Ammon's horn (tissue), 1 donor: ENCODE results near the gene KMT2E.
"Not testable (repeated sequence)": the region's sequence is repeated elsewhere in the genome, so short reads cannot be mapped to it uniquely, and the experiment has no call there.

Source experiments
- DNase-seq: peaks from one replicate; pipeline ENCODE4 v3.0.0-alpha.2; 2016; ENCODE audit warnings: low spot score

KMT2E gene

DNA sequence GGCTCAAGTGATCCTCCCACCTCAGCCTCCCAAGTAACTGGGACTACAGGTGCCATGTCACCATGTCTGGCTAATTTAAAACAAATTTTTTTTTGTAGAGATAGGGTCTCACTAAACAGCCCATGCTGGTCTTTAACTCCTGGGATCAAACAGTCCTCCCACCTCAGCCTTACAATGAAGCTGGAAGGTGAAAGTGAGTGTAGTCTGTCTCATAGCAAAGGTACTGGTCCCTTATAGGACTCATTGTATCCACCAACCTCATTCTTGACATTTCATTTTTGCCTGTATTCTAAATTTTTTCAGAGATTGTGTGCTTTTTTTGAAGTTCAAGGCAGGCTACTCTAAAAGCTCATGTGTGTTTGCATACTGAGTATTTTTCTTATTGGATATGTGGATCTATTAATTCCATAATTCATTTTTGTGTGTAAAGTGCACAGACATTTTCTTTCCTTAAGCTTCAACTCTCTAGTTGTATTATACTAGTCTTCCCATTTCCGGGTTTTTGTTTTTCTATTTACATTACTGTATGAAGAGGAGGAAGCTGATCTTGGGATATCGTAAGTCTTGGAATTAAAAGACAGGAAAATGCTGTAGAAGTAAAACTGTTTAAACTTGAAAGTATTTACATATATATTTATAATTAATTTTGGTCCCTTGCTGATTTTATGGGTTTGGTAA lies 13.3 kb downstream of the KMT2E start:
- no peak for DNase-seq

DNA sequence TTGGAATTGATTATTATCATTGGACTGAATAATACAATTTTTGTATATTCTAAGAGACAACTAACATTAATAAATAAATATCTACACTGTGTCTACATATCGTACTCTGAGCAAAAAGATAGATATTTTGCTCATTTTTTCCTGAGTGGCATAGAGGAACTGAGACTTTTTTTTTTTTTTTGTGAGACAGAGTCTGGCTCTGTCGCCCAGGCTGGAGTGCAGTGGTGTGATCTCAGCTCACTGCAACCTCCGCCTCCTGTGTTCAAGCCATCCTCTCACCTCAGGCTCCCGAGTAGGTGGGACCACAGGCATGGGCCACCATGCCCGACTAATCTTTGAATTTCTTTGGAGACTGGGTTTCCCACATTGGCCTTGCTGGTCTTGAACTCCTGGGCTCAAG lies 14.0 kb downstream of the KMT2E start:
- DNase-seq = no peak

DNA sequence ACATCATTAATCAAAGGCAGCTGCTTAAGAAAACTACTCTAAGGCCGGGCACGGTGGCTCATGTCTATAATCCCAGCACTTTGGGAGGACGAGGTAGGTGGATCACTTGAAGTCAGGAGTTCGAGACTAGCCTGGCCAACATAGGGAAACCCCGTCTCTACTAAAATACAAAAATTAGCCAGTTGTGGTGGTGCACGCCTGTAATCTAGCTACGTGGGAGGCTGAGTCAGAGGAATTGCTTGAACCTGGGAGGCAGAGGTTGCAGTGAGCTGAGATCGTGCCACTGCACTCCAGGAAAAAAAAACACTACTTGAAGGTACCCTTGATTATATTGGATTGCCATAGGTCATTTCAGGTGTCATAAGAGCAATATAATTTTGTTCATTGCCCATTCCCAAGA lies 14.9 kb downstream of the KMT2E start:
- DNase-seq = not testable (repeated sequence)

DNA sequence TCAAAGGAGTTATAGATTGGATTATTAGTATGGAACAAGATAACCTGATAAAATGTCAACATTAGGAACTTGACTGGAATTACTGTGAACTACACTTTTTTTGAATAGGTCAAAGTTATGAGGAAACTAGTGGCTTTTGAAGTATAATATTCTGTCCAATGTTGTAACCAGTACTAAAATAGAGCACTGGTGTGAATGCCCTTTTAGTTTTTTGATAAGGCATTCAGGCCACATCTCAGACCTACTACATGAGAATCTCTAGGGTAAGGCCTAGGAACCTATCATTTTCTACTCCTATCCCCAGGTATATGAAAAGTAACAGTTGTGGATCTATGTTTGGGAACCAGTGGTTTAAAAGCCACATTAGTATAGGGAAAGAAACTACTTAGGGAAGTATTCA lies 16.4 kb downstream of the KMT2E start:
- no peak for DNase-seq

- no peak for DNase-seq
These were observed 18.7 kb downstream of the KMT2E start for GRCh38 chr7:105032553-105033214.

GRCh38 chr7:105035349-105035748 lies 21.3 kb downstream of the KMT2E start:
- DNase-seq = no peak

GRCh38 chr7:105036217-105037168 lies 22.5 kb downstream of the KMT2E start:
- DNase-seq = no peak

GRCh38 chr7:105037319-105037718 lies 23.3 kb downstream of the KMT2E start:
- no peak for DNase-seq

- no peak for DNase-seq
These were observed 30.6 kb downstream of the KMT2E start for GRCh38 chr7:105044449-105045070.

DNA sequence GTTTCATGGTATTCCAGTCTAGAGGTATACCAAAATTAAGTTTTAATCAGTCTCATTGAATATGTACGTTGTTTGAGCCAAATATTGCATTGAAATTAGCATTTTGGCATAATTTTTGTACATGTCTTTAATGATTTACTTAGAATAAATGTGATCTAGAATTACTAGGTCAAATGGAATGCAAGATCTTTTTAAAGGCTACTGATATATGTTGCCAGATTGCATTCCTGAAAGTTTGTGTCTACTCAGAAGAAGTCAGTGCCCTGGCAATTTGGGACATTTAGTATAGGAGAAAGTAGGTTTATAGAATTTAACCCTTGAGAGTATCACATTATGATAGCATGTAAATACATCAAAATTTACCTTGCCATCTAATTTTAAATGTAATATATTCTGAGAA lies 32.4 kb downstream of the KMT2E start:
- no peak for DNase-seq

GRCh38 chr7:105047932-105048331 lies 33.9 kb downstream of the KMT2E start:
- DNase-seq = no peak

- no peak for DNase-seq
These were observed 36.5 kb downstream of the KMT2E start for GRCh38 chr7:105050493-105050892.

DNA sequence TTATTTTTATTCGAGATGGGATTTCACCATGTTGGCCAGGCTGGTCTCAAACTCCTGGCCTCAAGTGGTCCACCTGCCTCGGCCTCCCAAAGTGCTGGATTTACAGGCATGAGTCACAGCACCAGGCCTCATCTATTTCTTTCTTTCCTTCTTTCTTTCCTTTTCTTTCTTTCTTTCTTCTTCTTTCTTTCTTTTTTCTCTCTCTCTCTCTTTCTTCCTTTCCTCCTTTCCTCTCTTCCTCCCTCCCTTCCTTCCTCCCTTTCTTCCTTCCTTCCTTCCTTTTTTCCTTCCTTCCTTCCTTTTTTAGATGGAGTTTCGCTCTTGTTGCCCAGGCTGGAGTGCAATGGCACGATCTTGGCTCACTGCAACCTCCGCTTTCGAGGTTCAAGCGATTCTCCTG lies 36.9 kb downstream of the KMT2E start:
- not testable (repeated sequence) for DNase-seq

DNA sequence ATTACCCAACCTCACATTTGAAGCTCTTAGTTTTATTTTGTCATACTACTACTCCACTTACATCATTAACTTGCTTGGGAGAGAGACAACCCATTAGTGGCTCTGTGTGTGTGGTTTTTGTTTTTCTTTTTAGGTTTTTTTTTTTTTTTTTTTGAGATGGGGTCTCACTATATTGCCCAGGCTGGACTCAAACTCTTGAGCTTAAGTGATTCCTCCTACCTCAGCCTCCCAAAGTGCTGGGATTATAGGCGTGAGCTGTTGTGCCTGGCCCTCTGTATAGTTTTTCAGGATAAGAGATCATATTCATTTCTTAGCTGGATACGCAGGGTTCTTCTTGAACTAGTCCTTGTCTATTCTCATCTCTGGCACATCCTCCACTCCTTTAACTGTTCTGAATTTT lies 41.1 kb downstream of the KMT2E start:
- no peak for DNase-seq

- no peak for DNase-seq
These were observed 41.6 kb downstream of the KMT2E start for GRCh38 chr7:105055621-105056020.

GRCh38 chr7:105057472-105057871 lies 43.5 kb downstream of the KMT2E start:
- no peak for DNase-seq

DNA sequence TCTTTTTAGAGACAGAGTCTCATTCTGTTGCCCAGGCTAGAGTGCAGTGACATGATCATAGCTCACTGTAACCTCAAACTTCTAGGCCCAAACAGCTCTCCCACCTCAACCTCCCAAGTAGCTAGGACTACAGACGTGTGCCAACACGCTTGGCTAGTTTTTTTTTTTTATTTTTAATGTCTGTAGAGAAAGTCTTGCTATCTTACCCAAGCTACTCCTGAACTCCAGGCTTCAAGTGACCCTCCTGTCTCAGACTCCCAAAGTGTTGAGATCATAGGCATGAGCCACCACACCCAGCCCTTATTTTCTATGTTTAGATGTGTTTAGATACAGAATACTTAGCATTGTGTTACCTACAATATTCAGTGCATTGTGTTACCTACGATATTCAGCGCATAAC lies 46.4 kb downstream of the KMT2E start:
- no peak for DNase-seq

- no peak for DNase-seq
These were observed 46.9 kb downstream of the KMT2E start for GRCh38 chr7:105060923-105061322.

DNA sequence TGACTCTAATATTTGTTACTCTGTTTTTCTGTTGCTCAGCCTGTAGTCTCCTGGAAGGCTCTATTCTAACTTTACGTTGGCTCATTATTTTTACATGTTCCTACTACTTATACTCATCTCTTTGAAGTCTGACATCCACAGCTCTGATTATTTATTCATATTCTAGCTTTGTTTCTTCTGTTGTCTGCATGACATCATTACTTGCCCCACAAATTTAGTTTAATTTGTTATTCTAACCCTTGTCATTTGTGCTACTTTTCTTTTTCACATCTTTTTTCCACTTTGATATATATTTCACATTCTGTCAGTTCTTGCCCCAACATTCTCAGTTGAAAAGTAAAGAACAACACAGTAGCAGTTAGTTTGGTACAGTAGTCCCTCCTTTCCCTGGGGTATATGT lies 51.1 kb downstream of the KMT2E start:
- no peak for DNase-seq

DNA sequence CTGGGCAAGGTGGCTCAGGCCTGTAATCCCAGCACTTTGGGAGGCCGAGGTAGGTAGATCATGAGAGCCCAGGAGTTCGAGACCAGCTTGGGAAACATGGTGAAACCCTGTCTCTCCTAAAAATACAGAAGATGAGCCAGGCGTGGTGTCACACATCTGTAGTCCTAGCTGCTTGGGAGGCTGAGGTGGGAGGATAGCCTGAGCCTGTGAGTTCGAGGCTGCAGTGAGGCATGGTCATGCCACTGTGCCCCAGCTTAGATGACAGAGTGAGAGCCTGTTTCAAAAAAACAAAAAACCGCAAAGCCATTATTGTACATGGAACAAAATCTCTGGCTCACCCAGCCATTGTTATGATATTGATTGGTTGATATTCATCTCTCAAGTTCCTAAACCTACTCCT lies 53.7 kb downstream of the KMT2E start:
- DNase-seq = no peak

DNA sequence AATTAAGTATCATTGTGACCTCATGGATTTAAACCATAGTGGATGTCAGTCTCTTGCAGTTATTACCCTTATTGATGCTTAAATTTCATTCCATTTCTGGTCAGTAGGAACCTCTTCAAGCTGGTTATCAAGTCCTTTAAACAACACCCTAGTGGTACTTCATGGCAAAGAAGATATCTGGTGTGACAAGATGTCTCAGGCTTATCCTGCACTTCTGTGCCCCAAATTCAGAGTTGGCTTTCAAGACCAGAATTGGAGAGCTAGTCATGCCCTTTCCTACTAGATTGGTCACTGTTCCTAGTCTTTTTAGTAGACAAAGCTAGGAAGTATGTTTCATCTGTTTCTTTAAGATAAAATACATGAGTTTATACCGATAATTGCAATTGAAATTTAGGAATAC lies 54.9 kb downstream of the KMT2E start:
- DNase-seq = no peak

DNA sequence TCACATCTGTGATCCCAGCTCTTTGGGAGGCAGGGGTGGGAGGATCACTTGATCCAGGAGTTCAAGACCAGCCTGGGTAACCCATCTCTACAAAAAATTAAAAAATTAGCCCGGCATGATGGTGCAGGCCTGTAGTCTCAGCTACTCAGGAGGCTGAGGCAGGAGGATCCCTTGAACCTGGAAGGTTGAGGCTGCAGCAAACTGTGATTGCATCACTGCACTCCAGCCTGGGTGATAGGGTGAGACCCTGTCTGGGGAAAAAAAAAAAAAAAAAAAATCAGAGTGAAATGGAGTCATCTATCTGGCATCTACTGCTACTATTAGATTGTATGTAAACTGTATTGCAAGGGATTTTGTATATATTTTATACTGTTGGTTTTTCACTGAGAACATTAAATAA lies 59.1 kb downstream of the KMT2E start:
- no peak for DNase-seq
